Activated naive CD8-positive, alpha-beta T cell treated with anti-CD3 and anti-CD28 coated beads for 36 hours (primary cell): Measurements from ENCODE around the gene LYSMD4. TPM values are rescaled to one million over a fixed set of nuclear protein-coding genes. Genes with fewer than 3 reads are reported as not detected.
"Not testable (repeated sequence)": the region's sequence is repeated elsewhere in the genome, so short reads cannot be mapped to it uniquely, and the experiment has no call there.

Experiments used
- DNase-seq: peaks from one replicate; pipeline ENCODE4 v3.0.0; 2021
- H3K27ac Mint-ChIP-seq: one replicate; pipeline ENCODE4 v1.8.0; 2022; ENCODE audit warnings: mild to moderate bottlenecking, moderate library complexity, mixed read lengths
- H3K27me3 Mint-ChIP-seq: one replicate; pipeline ENCODE4 v1.8.0; 2022; ENCODE audit warnings: mild to moderate bottlenecking, mixed read lengths
- H3K36me3 Mint-ChIP-seq: one replicate; pipeline ENCODE4 v1.8.0; 2021; ENCODE audit warnings: mild to moderate bottlenecking, mixed read lengths
- H3K4me1 Mint-ChIP-seq: one replicate; pipeline ENCODE4 v1.8.0; 2021; ENCODE audit warnings: mixed read lengths
- H3K4me3 Mint-ChIP-seq: one replicate; pipeline ENCODE4 v1.8.0; 2022; ENCODE audit warnings: mild to moderate bottlenecking, moderate library complexity, mixed read lengths
- H3K9me3 Mint-ChIP-seq: one replicate; pipeline ENCODE4 v1.8.0; 2022; ENCODE audit warnings: mixed read lengths
- total RNA-seq, 2 experiments: library from RNA; stranded (reverse); gene quantifications; one replicate each; pipeline ENCODE4 v1.2.3, GENCODE V29; 2021

Gene LYSMD4
- total RNA-seq: 1 to 10 TPM; 5.5 to 6.1 TPM

- peak; percentile 98 for DNase-seq
- H3K27me3 Mint-ChIP-seq: no peaks in the 10 kb centered on the region
- peak within 1 kb of the TSS; percentile 92 for H3K27ac Mint-ChIP-seq
- H3K4me3 Mint-ChIP-seq: peak within 1 kb of the TSS; percentile 80
- peaks cover 20% of the 10 kb centered on the region for H3K4me1 Mint-ChIP-seq
- H3K36me3 Mint-ChIP-seq: peaks cover 2% of the 10 kb centered on the region
- no peaks in the 10 kb centered on the region for H3K9me3 Mint-ChIP-seq
Measured at GRCh38 chr15:99733268-99734039, at the start of gene LYSMD4. Gene LYSMD4, minus strand, starts transcription at chr15:99733437. Its CDS starts 1,438 bp downstream, at chr15:99731999.

GRCh38 chr15:99782029-99782428, 48.8 kb upstream of the LYSMD4 start:
- not testable (repeated sequence) for H3K9me3 Mint-ChIP-seq, DNase-seq, H3K4me1 Mint-ChIP-seq, H3K36me3 Mint-ChIP-seq, H3K27ac Mint-ChIP-seq, H3K4me3 Mint-ChIP-seq
- peaks cover 12% of the 10 kb centered on the region for H3K27me3 Mint-ChIP-seq

- Mint-ChIP-seq H3K36me3 (peaks cover 2% of the 10 kb centered on the region), H3K4me1 (no peaks in the 10 kb centered on the region), H3K27me3 (peaks cover 3% of the 10 kb centered on the region), H3K27ac (no peak overlapping the region), H3K9me3 (peaks cover 6% of the 10 kb centered on the region), H3K4me3 (no peak overlapping the region)
- DNase-seq: no peak
Measured at GRCh38 chr15:99777144-99777543, 43.9 kb upstream of the LYSMD4 start.

- no peaks in the 10 kb centered on the region for H3K27me3 Mint-ChIP-seq
- H3K9me3 Mint-ChIP-seq: no peaks in the 10 kb centered on the region
- H3K27ac Mint-ChIP-seq: no peak overlapping the region
- no peaks in the 10 kb centered on the region for H3K36me3 Mint-ChIP-seq
- no peak overlapping the region for H3K4me3 Mint-ChIP-seq
- no peak for DNase-seq
- H3K4me1 Mint-ChIP-seq: no peaks in the 10 kb centered on the region
Measured at GRCh38 chr15:99764522-99764921, 31.3 kb upstream of the LYSMD4 start.

- no peaks in the 10 kb centered on the region for H3K9me3 Mint-ChIP-seq
- no peak overlapping the region for H3K4me3 Mint-ChIP-seq
- H3K36me3 Mint-ChIP-seq: no peaks in the 10 kb centered on the region
- no peaks in the 10 kb centered on the region for H3K27me3 Mint-ChIP-seq
- no peak for DNase-seq
- H3K27ac Mint-ChIP-seq: no peak overlapping the region
- H3K4me1 Mint-ChIP-seq: no peaks in the 10 kb centered on the region
Measured at GRCh38 chr15:99763827-99764226, 30.6 kb upstream of the LYSMD4 start.

- DNase-seq: no peak
- Mint-ChIP-seq H3K9me3 (no peaks in the 10 kb centered on the region), H3K4me1 (no peaks in the 10 kb centered on the region), H3K4me3 (no peak overlapping the region), H3K27me3 (no peaks in the 10 kb centered on the region), H3K27ac (no peak overlapping the region), H3K36me3 (no peaks in the 10 kb centered on the region)
Measured at GRCh38 chr15:99762288-99762687, 29.1 kb upstream of the LYSMD4 start.

- Mint-ChIP-seq H3K4me3 (no peak overlapping the region), H3K4me1 (no peaks in the 10 kb centered on the region), H3K27ac (no peak overlapping the region), H3K27me3 (no peaks in the 10 kb centered on the region), H3K36me3 (no peaks in the 10 kb centered on the region), H3K9me3 (no peaks in the 10 kb centered on the region)
- DNase-seq: peak; percentile 28
Measured at GRCh38 chr15:99755692-99756409, 22.6 kb upstream of the LYSMD4 start.

GRCh38 chr15:99753066-99753465, 19.8 kb upstream of the LYSMD4 start:
- Mint-ChIP-seq H3K36me3 (no peaks in the 10 kb centered on the region), H3K4me1 (no peaks in the 10 kb centered on the region), H3K27ac (no peak overlapping the region), H3K4me3 (no peak overlapping the region), H3K27me3 (no peaks in the 10 kb centered on the region), H3K9me3 (no peaks in the 10 kb centered on the region)
- DNase-seq: no peak

GRCh38 chr15:99752556-99752955, 19.3 kb upstream of the LYSMD4 start:
- DNase-seq: no peak
- no peaks in the 10 kb centered on the region for H3K9me3 Mint-ChIP-seq
- H3K4me1 Mint-ChIP-seq: no peaks in the 10 kb centered on the region
- no peaks in the 10 kb centered on the region for H3K36me3 Mint-ChIP-seq
- no peaks in the 10 kb centered on the region for H3K27me3 Mint-ChIP-seq
- H3K27ac Mint-ChIP-seq: no peak overlapping the region
- H3K4me3 Mint-ChIP-seq: no peak overlapping the region

GRCh38 chr15:99750326-99750725, 17.1 kb upstream of the LYSMD4 start:
- H3K4me1 Mint-ChIP-seq, DNase-seq, H3K4me3 Mint-ChIP-seq, H3K27ac Mint-ChIP-seq, H3K9me3 Mint-ChIP-seq, H3K36me3 Mint-ChIP-seq, H3K27me3 Mint-ChIP-seq: not testable (repeated sequence)

GRCh38 chr15:99749386-99749785, 16.1 kb upstream of the LYSMD4 start:
- no peaks in the 10 kb centered on the region for H3K9me3 Mint-ChIP-seq
- H3K4me1 Mint-ChIP-seq: no peaks in the 10 kb centered on the region
- no peaks in the 10 kb centered on the region for H3K27me3 Mint-ChIP-seq
- H3K27ac Mint-ChIP-seq: no peak overlapping the region
- no peak overlapping the region for H3K4me3 Mint-ChIP-seq
- no peaks in the 10 kb centered on the region for H3K36me3 Mint-ChIP-seq
- no peak for DNase-seq

- H3K4me1 Mint-ChIP-seq: no peaks in the 10 kb centered on the region
Measured at GRCh38 chr15:99745370-99746086, 12.3 kb upstream of the LYSMD4 start.

GRCh38 chr15:99744142-99744541, 10.9 kb upstream of the LYSMD4 start:
- no peak for DNase-seq
- H3K4me3 Mint-ChIP-seq: no peak overlapping the region
- no peaks in the 10 kb centered on the region for H3K27me3 Mint-ChIP-seq
- no peak overlapping the region for H3K27ac Mint-ChIP-seq
- no peaks in the 10 kb centered on the region for H3K4me1 Mint-ChIP-seq
- H3K36me3 Mint-ChIP-seq: no peaks in the 10 kb centered on the region
- H3K9me3 Mint-ChIP-seq: no peaks in the 10 kb centered on the region

More at GRCh38 chr15:99745370-99746086, 12.3 kb upstream of the LYSMD4 start:
- no peak overlapping the region for H3K27ac Mint-ChIP-seq
- no peaks in the 10 kb centered on the region for H3K27me3 Mint-ChIP-seq
- no peaks in the 10 kb centered on the region for H3K36me3 Mint-ChIP-seq
- DNase-seq: no peak
- H3K9me3 Mint-ChIP-seq: no peaks in the 10 kb centered on the region
- H3K4me3 Mint-ChIP-seq: no peak overlapping the region

GRCh38 chr15:99741835-99742234, 8.6 kb upstream of the LYSMD4 start:
- H3K4me3 Mint-ChIP-seq: no peak overlapping the region
- H3K36me3 Mint-ChIP-seq: no peaks in the 10 kb centered on the region
- no peaks in the 10 kb centered on the region for H3K9me3 Mint-ChIP-seq
- H3K27me3 Mint-ChIP-seq: no peaks in the 10 kb centered on the region
- DNase-seq: no peak
- H3K27ac Mint-ChIP-seq: no peak overlapping the region
- H3K4me1 Mint-ChIP-seq: no peaks in the 10 kb centered on the region
